Esophagus squamous epithelium (tissue), 5 donors: ENCODE data around the gene PABPN1. TPM values are rescaled to one million over a fixed set of nuclear protein-coding genes. Genes with fewer than 3 reads are reported as not detected.

ENCODE experiments used
- DNase-seq: peaks from one replicate; lab custom pipeline; 2025; lab: John Stamatoyannopoulos, UW
- H3K27ac ChIP-seq, 4 donors: fragments of 200-600 bp; sonication (generic); one replicate each; pipeline ENCODE4 v1.5.1; 2016 to 2019; ENCODE audit warnings: mild to moderate bottlenecking in 1 of 4
- H3K27me3 ChIP-seq, 4 donors: fragments of 200-600 bp; sonication (generic); 1 replicate in 3 of 4; 2 replicates in 1 of 4; pipeline versions ENCODE4 v1.5.1 to v1.6.0; 2017 to 2021; ENCODE audit warnings: antibody characterized with exemption in 1 of 4
- H3K36me3 ChIP-seq, 3 donors: fragments of 200-600 bp; sonication (generic); one replicate each; pipeline ENCODE4 v1.5.1; 2016 to 2019
- H3K4me1 ChIP-seq, 3 donors: fragments of 200-600 bp; sonication (generic); one replicate each; pipeline ENCODE4 v1.5.1; 2017 to 2019
- H3K4me3 ChIP-seq, 4 donors: fragments of 200-600 bp; sonication (generic); 1 replicate in 3 of 4; 2 replicates in 1 of 4; pipeline ENCODE4 v1.5.1; 2016 to 2019; ENCODE audit warnings: mild to moderate bottlenecking in 2 of 4, moderate library complexity in 1 of 4
- H3K9me3 ChIP-seq, 3 donors: fragments of 200-600 bp; sonication (generic); one replicate each; pipeline ENCODE4 v1.5.1; 2016 to 2019
- CTCF ChIP-seq, 6 experiments: fragments of 450-650 bp in 4 of 6; fragments of 200-600 bp in 2 of 6; sonication (generic) in 2 of 6; IDR thresholded peaks; one replicate each; pipeline ENCODE4 v1.5.1; 2016 to 2019; ENCODE audit warnings: antibody characterized with exemption in 6 of 6, mild to moderate bottlenecking in 4 of 6, moderate library complexity in 4 of 6
- POLR2A ChIP-seq, 4 donors: fragments of 450-650 bp; IDR thresholded peaks; one replicate each; pipeline ENCODE4 v1.6.1; 2017; ENCODE audit warnings: antibody characterized with exemption in 4 of 4, mild to moderate bottlenecking in 4 of 4, moderate library complexity in 3 of 4
- WGBS, 2 donors: methylation state at CpG; one replicate each; pipeline ENCODE4 v1.1.5; 2018; 5-methylcytosine and 5-hydroxymethylcytosine counted together
- intact Hi-C: fragments of 100-400 bp; cut with DNase I; formaldehyde crosslinking; loops from one replicate; pipeline ENCODE4 v1.15.0; 2022
- total RNA-seq, 4 donors: library from RNA; depleted of rRNA; stranded (reverse); fragments of >200 nt; gene quantifications; one replicate each; pipeline ENCODE4 v1.1.0, GENCODE V29; 2016
- donor health status: DM: yes; HTN: yes; CAD: no.

Gene PABPN1
- total RNA-seq, 4 donors from 2014 or later, result 28.2 to 63.8 (median 51.3) TPM

GRCh38 chr14:23301969-23302289, 19.3 kb upstream of the PABPN1 start:
- no peak for DNase-seq
- H3K4me1 ChIP-seq, result peaks cover 16 to 66% (median 35%) of the 10 kb centered on the region in 3 donors
- intact Hi-C loops, result no loop called here
- H3K36me3 ChIP-seq, result peaks cover 0 to 6% (median 0%) of the 10 kb centered on the region in 3 donors
- TF ChIP-seq POLR2A (IDR thresholded peaks at IDR 0.05), result peak in 2 of 4 donors; percentile 30 to 84
- TF ChIP-seq CTCF (IDR thresholded peaks at IDR 0.05), result no peak
- H3K4me3 ChIP-seq, result peak overlapping the region; percentile 61 to 85 (median 73)
- no peaks in the 10 kb centered on the region for H3K9me3 ChIP-seq
- peak overlapping the region; percentile 95 to 99 (median 98) for H3K27ac ChIP-seq
- 0% methylated on average over 3 of the region's 25 CpGs; no CpG with 5 or more reads in 1 of the 2 donors for WGBS, 2 donors
- H3K27me3 ChIP-seq, result no peaks in the 10 kb centered on the region

GRCh38 chr14:23302290-23303225, 18.7 kb upstream of the PABPN1 start, which contains the start of gene PPP1R3E:
Gene PPP1R3E (minus strand): TSS chr14:23302859. CDS start chr14:23302576, 283 bp downstream.
- H3K27ac ChIP-seq, result peak within 1 kb of the TSS; percentile 95 to 99 (median 98)
- TF ChIP-seq CTCF (IDR thresholded peaks at IDR 0.05), result no peak
- peak in 2 of 4 donors; percentile 7 to 63 for TF ChIP-seq POLR2A (IDR thresholded peaks at IDR 0.05)
- peak within 1 kb of the TSS; percentile 61 to 85 (median 73) for H3K4me3 ChIP-seq
- no peaks in the 10 kb centered on the region for H3K9me3 ChIP-seq
- peaks cover 16 to 68% (median 39%) of the 10 kb centered on the region in 3 donors for H3K4me1 ChIP-seq
- no peak for DNase-seq
- H3K36me3 ChIP-seq, result no peaks in the 10 kb centered on the region
- intact Hi-C loops, result no loop called here
- no peaks in the 10 kb centered on the region for H3K27me3 ChIP-seq
- WGBS, 2 donors, result 3 to 5% methylated on average over 28 to 34 of the region's 81 CpGs

- Histone ChIP-seq H3K27me3 (no peaks in the 10 kb centered on the region), H3K36me3 (peaks cover 4 to 39% (median 6%) of the 10 kb centered on the region in 3 donors), H3K27ac (peak within 1 kb of the TSS; percentile 91 to 98 (median 94)), H3K9me3 (no peaks in the 10 kb centered on the region), H3K4me3 (peak within 1 kb of the TSS; percentile 67 to 81 (median 72)), H3K4me1 (peaks cover 20 to 69% (median 36%) of the 10 kb centered on the region in 3 donors)
- TF ChIP-seq POLR2A (IDR thresholded peaks at IDR 0.05) (peak in 3 of 4 donors; percentile 43 to 76 (median 47)), CTCF (IDR thresholded peaks at IDR 0.05) (peak in 1 of 6 experiments; percentile 13)
- no peak for DNase-seq
- intact Hi-C loops, result no loop called here
- 1 to 4% methylated on average over 12 to 15 of the region's 24 CpGs for WGBS, 2 donors
Measured at GRCh38 chr14:23306412-23307145, 14.7 kb upstream of the PABPN1 start, which contains the start of gene BCL2L2. Gene BCL2L2 (plus strand): TSS chr14:23306833. CDS start chr14:23307768, 935 bp downstream.

- no peak for DNase-seq
- H3K4me1 ChIP-seq, result peaks cover 20 to 66% (median 36%) of the 10 kb centered on the region in 3 donors
- peaks cover 4 to 44% (median 6%) of the 10 kb centered on the region in 3 donors for H3K36me3 ChIP-seq
- peak overlapping the region; percentile 67 to 81 (median 72) for H3K4me3 ChIP-seq
- intact Hi-C loops, result no loop called here
- no peak for TF ChIP-seq CTCF (IDR thresholded peaks at IDR 0.05)
- no peak for TF ChIP-seq POLR2A (IDR thresholded peaks at IDR 0.05)
- 7 to 13% methylated on average over 5 of the region's 5 CpGs for WGBS, 2 donors
- no peaks in the 10 kb centered on the region for H3K27me3 ChIP-seq
- peak overlapping the region; percentile 91 to 98 (median 94) for H3K27ac ChIP-seq
- no peaks in the 10 kb centered on the region for H3K9me3 ChIP-seq
Measured at GRCh38 chr14:23307146-23307530, 14.1 kb upstream of the PABPN1 start.
